Measurements from ENCODE around the gene NID2.

GRCh38 chr14:52095794-52096193, 26.9 kb upstream of the NID2 start:
- TF ChIP-seq RARB (CRISPR knock-in tag; IDR thresholded peaks at IDR 0.05) (no peak), POU6F1 (CRISPR knock-in tag; IDR thresholded peaks at IDR 0.05; ENCODE audit: borderline replicate concordance, low read depth) (no peak), ZFP30 (CRISPR knock-in tag; IDR thresholded peaks at IDR 0.05) (no peak), CSDC2 (CRISPR knock-in tag; IDR thresholded peaks at IDR 0.05) (no peak), ZFP3 (CRISPR knock-in tag; IDR thresholded peaks at IDR 0.05) (no peak), ZC3H10 (CRISPR knock-in tag; IDR thresholded peaks at IDR 0.05) (no peak), TSHZ2 (CRISPR knock-in tag; IDR thresholded peaks at IDR 0.05) (no peak), ISL1 (CRISPR knock-in tag; IDR thresholded peaks at IDR 0.05) (no peak)
